HEK293T (cell line): ENCODE measurements around the gene PKNOX2.

Experiments
- CTCF ChIA-PET: fragments of 350-600 bp; formaldehyde crosslinking; extraction: SDS; loops from one replicate; lab custom pipeline; 2021; ENCODE audit warnings: antibody characterized with exemption, inconsistent platforms; lab: Yijun Ruan, JAX
- POLR2A ChIA-PET: fragments of 350-600 bp; formaldehyde crosslinking; extraction: SDS; loops from one replicate; lab custom pipeline; 2020; ENCODE audit warnings: antibody characterized with exemption, inconsistent platforms; lab: Yijun Ruan, JAX
- DNase-seq: peaks from one replicate; pipeline ENCODE4 v3.0.0; 2012; ENCODE audit warnings: mixed read lengths; ENCODE audit errors: extremely low spot score
- ARNT ChIP-seq: fragments of 450-650 bp; IDR thresholded peaks from 2 replicates; pipeline ENCODE4 v1.6.1; 2017; ENCODE audit warnings: mild to moderate bottlenecking
- BHLHE40 ChIP-seq: fragments of 450-650 bp; IDR thresholded peaks from 2 replicates; pipeline ENCODE4 v1.6.1; 2016; ENCODE audit warnings: mild to moderate bottlenecking, moderate library complexity, borderline replicate concordance
- CTBP1 ChIP-seq: fragments of 450-650 bp; IDR thresholded peaks from 2 replicates; pipeline ENCODE4 v1.6.1; 2016; ENCODE audit warnings: borderline replicate concordance
- ELF4 ChIP-seq: fragments of 450-650 bp; IDR thresholded peaks from 2 replicates; pipeline ENCODE4 v1.6.1; 2017; ENCODE audit warnings: antibody characterized with exemption
- FOXA1 ChIP-seq: fragments of 450-650 bp; IDR thresholded peaks from 2 replicates; pipeline ENCODE4 v1.6.1; 2016; ENCODE audit warnings: mild to moderate bottlenecking
- FOXK2 ChIP-seq: fragments of 450-650 bp; IDR thresholded peaks from 2 replicates; pipeline ENCODE4 v1.6.1; 2016; ENCODE audit warnings: mild to moderate bottlenecking
- FOXM1 ChIP-seq: fragments of 450-650 bp; IDR thresholded peaks from 2 replicates; pipeline ENCODE4 v1.6.1; 2017; ENCODE audit warnings: mild to moderate bottlenecking, borderline replicate concordance
- HDGF ChIP-seq: fragments of 450-650 bp; IDR thresholded peaks from 2 replicates; pipeline ENCODE4 v1.6.1; 2017; ENCODE audit warnings: antibody characterized with exemption, borderline replicate concordance
- L3MBTL2 ChIP-seq: fragments of 450-650 bp; conservative IDR thresholded peaks from 2 replicates; pipeline ENCODE4 v1.6.1; 2016; ENCODE audit warnings: mild to moderate bottlenecking
- LEF1 ChIP-seq: fragments of 450-650 bp; IDR thresholded peaks from 2 replicates; pipeline ENCODE4 v1.6.1; 2017; ENCODE audit warnings: mild to moderate bottlenecking, borderline replicate concordance
- NFRKB ChIP-seq: fragments of 450-650 bp; IDR thresholded peaks from 2 replicates; pipeline ENCODE4 v1.6.1; 2016; ENCODE audit warnings: mild to moderate bottlenecking, moderate library complexity
- PKNOX1 ChIP-seq: fragments of 450-650 bp; IDR thresholded peaks from 2 replicates; pipeline ENCODE4 v1.6.1; 2016
- SP1 ChIP-seq: fragments of 450-650 bp; IDR thresholded peaks from 2 replicates; pipeline ENCODE4 v1.6.1; 2017
- SUZ12 ChIP-seq: fragments of 450-650 bp; IDR thresholded peaks from 2 replicates; pipeline ENCODE4 v1.6.1; 2016; ENCODE audit warnings: mild to moderate bottlenecking
- TARDBP ChIP-seq: fragments of 450-650 bp; IDR thresholded peaks from 2 replicates; pipeline ENCODE4 v1.6.1; 2016
- ZNF384 ChIP-seq: fragments of 450-650 bp; IDR thresholded peaks from 2 replicates; pipeline ENCODE4 v1.6.1; 2016

PKNOX2 gene

DNA sequence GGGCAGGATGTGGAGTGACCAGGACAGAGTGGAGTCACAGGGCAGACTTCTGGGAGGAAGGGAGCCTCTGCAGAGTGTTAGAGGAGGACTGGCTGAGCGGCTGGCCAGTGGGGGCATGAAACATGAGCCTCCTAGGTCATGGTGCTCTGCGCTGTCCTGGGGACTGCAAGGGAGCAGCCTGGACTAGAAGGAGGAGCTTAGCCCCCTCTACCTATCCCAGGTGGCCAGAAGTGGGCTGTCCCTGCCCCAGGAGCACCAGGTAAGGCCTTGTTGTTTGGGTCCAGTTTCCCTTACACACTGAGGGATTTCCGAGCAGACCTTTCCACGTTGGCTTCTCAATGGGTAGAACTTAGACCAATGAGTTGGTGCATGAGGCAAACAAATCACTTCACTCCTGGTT is 7.4 kb downstream of the PKNOX2 start:
- no peak for DNase-seq
- no peak for TF ChIP-seq L3MBTL2
- TF ChIP-seq SP1: no peak
- no peak for TF ChIP-seq FOXA1
- TF ChIP-seq BHLHE40: no peak
- no peak for TF ChIP-seq NFRKB
- TF ChIP-seq ELF4: no peak
- no peak for TF ChIP-seq FOXM1
- no peak for TF ChIP-seq HDGF
- no peak for TF ChIP-seq LEF1
- no peak for TF ChIP-seq SUZ12
- TF ChIP-seq ARNT: no peak
- TF ChIP-seq TARDBP: no peak
- TF ChIP-seq FOXK2: no peak
- no peak for TF ChIP-seq PKNOX1
- no peak for TF ChIP-seq CTBP1
- TF ChIP-seq ZNF384: no peak
- CTCF ChIA-PET: no interaction called here
- POLR2A ChIA-PET: interaction anchor here (2.0 kb wide), 1 partner anchor 8 kb away, joined by 8 read pairs; no protein-coding TSS in a partner anchor

- no peak for DNase-seq
- ChIA-PET POLR2A (no interaction called here), CTCF (interaction anchor here (1.2 kb wide), 1 partner anchor 31 kb away, joined by 4 read pairs; no protein-coding TSS in a partner anchor)
- no peak for TF ChIP-seq BHLHE40
- TF ChIP-seq FOXK2: no peak
- TF ChIP-seq LEF1: no peak
- TF ChIP-seq CTBP1: no peak
- no peak for TF ChIP-seq SP1
- no peak for TF ChIP-seq SUZ12
- TF ChIP-seq FOXA1: no peak
These were observed 8.5 kb downstream of the PKNOX2 start for GRCh38 chr11:125173027-125173426.

GRCh38 chr11:125173556-125173955 is 9.0 kb downstream of the PKNOX2 start:
- no peak for TF ChIP-seq ARNT
- CTCF ChIA-PET: interaction anchor here (1.2 kb wide), 1 partner anchor 32 kb away, joined by 4 read pairs; no protein-coding TSS in a partner anchor

DNA sequence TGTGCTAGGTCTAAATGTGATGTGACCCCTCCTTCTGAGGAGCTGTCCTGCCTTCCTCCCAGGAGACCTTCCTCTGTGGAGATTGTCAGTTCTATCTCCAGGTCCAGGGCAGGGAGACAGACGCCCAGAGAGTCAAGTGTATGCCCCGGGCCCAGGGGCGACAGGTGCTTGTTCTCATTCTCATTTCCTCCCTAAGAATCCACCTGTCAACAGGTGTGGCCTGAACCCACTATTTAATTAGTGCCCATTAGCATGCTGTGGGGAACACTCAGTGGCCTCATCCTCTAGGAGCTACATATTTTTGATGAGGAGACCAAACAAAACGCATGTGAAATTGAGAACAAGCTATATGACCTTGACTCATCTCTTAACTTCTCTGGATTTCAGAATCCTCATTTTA is 9.5 kb downstream of the PKNOX2 start:
- ChIA-PET CTCF (no interaction called here), POLR2A (no interaction called here)
- DNase-seq: no peak
- TF ChIP-seq L3MBTL2 (no peak), SP1 (no peak), LEF1 (no peak), ZNF384 (no peak), FOXK2 (no peak), ARNT (no peak), PKNOX1 (no peak), FOXA1 (no peak), NFRKB (no peak), CTBP1 (no peak), TARDBP (no peak)

More at GRCh38 chr11:125173556-125173955, 9.0 kb downstream of the PKNOX2 start:
- POLR2A ChIA-PET: no interaction called here
- no peak for DNase-seq

GRCh38 chr11:125174686-125175085 is 10.1 kb downstream of the PKNOX2 start:
- no peak for DNase-seq
- ChIA-PET POLR2A (no interaction called here), CTCF (no interaction called here)
- TF ChIP-seq PKNOX1 (no peak), TARDBP (no peak), BHLHE40 (no peak), ELF4 (no peak), L3MBTL2 (no peak), HDGF (no peak), CTBP1 (no peak), ARNT (no peak), ZNF384 (no peak), FOXM1 (no peak), SP1 (no peak), SUZ12 (no peak), FOXK2 (no peak), FOXA1 (no peak), LEF1 (no peak), NFRKB (no peak)

GRCh38 chr11:125175166-125175565 is 10.6 kb downstream of the PKNOX2 start:
- TF ChIP-seq L3MBTL2 (no peak), CTBP1 (no peak), FOXM1 (no peak), ARNT (no peak), SP1 (no peak), BHLHE40 (no peak), FOXK2 (no peak), PKNOX1 (no peak), ZNF384 (no peak), HDGF (no peak), ELF4 (no peak), FOXA1 (no peak), NFRKB (no peak), LEF1 (no peak), TARDBP (no peak), SUZ12 (no peak)
- POLR2A ChIA-PET: no interaction called here
- DNase-seq: no peak
- CTCF ChIA-PET: no interaction called here
